LHCN-M2 (cell line): ENCODE data around the gene GRIK2. TPM values are rescaled to one million over a fixed set of nuclear protein-coding genes. Genes with fewer than 3 reads are reported as not detected.
"Not testable (repeated sequence)": the region's sequence is repeated elsewhere in the genome, so short reads cannot be mapped to it uniquely, and the experiment has no call there.

ENCODE experiments used
- DNase-seq: peaks from one replicate; pipeline ENCODE4 v3.0.0-alpha.2; 2012; ENCODE audit warnings: low read depth
- total RNA-seq: library from RNA; depleted of rRNA; stranded (reverse); fragments of >200 nt; gene quantifications from 2 replicates; pipeline ENCODE4 v1.2.3, GENCODE V29; 2014

GRIK2 gene
- total RNA-seq, 1 experiment from 2014 or later: 2.9 TPM

DNA sequence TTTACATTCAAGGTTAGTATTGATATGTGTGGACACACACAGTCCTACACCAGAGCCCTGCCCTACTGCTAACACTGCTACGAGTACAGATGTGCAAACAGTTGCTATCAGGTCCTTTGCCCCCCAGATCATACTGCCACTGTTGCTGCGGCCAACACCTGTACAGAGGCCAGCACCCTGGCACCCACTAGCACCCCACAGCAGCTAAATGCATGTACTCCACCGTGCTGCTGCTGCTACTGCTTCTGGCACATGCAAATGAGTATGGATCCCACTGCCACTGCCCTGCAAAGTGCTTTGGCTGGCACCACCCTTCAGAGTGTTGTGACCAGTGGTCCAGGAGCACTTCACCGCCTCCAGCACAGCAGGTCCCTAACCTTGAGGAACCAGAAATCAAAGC lies 621.9 kb downstream of the GRIK2 start:
- no peak for DNase-seq

DNA sequence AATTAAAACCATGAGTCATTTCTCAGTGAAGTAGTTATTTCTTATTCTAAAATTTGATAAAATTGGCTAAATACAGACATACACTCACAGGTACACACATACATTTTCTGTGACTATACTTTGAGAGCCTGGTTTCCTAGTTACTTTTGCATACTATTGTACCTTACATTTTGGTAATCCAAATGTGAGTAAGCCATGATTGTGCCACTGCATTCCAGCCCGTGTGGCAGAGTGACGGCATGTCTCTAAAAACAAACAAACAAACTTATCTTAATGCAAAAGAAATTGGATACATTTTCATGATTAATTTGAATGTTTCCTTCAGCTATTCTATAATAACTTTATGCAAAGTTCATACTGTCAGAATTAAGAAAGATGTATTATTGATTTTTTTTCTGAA lies 628.8 kb downstream of the GRIK2 start:
- no peak for DNase-seq

DNA sequence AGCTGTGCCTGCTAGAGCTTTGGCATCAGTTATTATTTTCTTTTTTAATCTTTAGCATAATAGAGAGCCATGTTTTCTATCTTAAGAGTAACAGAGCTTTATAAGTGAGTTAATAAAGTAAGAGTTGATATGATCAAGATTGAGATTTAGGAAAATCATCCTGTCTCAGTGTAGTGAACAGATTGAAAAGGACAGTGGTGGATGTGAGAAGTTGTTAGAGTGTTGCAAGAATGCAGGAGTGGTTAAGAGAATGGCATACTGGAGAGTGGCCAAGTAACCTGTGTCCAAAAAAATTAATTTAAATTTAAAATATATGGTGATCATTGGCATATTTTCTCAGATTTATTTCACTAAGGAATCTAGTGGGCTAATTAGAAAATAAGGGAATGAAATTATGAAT lies 629.3 kb downstream of the GRIK2 start:
- DNase-seq: no peak

DNA sequence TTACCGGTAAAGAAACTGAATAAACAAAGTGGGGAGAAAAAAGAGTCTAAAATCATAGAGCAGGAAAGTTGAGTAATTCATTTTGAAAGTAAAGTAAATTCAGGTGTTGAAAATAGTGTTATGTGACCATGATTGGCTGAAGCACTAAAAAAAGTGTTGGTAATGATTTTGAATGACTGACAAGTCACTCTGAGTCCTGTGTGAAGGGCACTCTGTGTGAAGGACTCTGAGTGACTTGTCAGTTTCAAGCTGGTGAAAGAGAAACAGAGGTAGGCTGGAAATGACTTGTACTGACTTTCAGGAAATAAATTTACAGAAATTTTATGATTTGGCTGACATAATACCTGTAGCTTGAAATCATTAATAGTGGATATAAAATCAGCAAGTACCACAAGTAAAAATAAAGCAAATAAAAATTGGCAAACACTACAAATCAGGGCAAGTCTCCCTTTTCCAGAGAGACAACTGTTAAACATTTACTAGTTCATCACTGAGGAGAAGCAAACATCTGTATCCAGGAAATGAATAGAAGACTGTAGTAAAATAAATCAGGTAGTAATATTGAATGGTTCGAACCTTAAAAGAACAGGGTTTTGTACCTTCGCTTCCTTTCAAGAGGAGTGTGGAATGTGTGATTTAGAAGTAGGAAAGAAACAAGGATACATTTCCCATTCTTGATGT lies 630.6 kb downstream of the GRIK2 start:
- DNase-seq: no peak

DNA sequence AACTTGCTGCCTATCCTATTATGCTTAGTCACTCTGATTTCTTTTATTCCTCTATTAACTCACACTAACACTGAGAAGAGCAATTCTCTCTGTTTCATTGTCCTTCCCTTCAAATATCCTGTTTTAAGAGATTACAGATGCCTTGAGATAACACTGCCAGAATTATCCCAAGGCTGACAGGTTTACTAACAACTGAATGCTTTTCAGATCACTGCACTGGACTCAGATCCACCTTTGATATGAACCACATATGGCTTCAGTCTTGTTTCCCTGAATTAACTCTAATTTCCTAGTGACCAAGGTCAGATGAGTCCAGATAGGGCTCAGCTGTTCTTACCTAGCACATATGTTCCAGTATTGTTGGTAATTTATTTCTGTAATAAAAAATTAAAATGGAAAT lies 633.1 kb downstream of the GRIK2 start:
- DNase-seq: peak; percentile 0

DNA sequence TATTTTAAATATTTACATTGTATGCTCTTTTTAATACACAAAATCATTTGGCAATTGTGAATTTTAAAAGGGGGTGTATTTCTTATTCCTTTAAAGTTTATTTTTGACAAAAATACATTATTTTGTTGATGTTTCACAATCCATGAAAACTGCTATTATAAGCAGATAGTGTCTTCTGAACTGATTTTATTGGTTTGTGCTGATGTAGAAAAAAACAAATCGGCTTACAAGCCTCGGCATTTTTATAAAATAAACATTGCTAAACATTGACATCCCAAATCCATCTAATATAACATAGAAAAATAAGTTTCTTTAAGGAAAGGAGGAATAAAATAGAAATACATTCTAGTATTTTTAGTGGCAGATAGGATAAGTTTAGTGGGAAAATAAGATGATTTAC lies 634.7 kb downstream of the GRIK2 start:
- DNase-seq: no peak

DNA sequence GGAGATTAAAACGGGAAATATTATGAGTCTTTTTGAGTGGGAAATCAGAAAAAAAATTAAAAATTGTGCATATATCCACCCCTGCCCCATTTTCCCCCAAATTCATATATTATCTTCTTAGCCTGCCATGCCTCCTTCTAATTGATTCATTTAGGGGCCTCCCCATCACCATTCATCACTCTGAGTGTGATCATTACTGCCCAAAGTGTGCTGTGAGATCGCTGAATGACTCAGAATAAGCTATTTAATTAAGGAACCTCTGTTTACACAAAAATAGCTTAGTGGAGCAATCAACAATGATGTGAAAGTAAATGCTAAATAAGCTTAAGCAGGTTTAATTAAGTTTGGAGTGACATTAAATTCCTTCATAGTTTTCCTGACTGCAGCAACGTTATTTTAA lies 645.5 kb downstream of the GRIK2 start:
- DNase-seq: no peak

DNA sequence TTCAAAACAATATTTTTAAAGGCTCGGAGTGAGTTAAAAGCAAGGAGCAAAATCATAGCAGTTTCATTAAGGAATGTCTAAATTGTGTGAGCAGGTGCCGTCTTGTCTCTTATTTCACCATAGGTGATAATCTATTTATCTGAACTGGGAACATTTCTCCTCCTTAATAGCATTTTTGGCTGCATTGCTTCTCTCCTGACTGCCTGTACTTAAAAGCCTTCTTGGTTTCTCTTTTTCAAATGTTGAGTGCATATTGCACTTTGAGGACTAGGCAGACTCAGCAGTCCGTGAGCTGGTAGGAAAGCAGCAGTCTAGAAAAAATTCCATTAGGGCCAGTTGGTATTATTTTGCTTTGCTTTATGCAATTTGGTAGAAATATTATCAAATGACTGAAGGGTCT lies 645.9 kb downstream of the GRIK2 start:
- DNase-seq: no peak

DNA sequence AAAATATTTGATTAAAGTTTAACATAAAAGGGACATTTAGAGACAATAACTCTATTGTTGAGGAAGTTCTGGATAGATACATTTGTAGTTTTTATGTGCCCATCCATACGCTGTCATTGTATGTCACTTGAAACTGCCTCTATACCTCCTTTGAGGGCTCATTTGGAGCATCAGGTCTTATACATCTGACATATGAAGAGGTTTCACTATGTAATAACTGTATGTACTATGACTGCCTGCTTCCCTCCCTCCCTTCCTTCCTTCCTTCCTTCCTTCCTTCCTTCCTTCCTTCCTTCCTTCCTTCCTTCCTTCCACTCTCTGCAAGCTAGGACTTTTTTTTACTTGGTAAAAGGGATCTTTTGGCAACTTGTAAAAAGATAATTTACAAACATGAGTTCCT lies 657.5 kb downstream of the GRIK2 start:
- no peak for DNase-seq

DNA sequence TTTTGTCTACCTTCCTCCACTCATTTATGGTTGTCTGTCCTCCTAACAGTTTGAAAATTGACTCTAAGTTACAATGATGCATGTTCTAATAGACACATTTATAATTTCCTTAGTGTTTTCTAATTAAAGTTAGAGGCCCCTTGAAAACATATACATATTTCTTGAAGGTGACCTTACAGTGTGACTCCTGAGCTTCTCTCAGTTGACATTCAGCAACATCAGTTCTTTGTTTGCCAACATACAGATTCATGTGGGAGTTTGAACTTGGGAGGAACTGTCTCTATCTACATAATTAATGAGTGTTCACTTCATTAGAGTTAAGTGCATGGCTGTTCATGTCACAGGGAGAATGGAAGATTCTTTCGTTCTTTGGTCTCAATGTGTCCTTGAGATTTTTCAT lies 658.2 kb downstream of the GRIK2 start:
- no peak for DNase-seq

DNA sequence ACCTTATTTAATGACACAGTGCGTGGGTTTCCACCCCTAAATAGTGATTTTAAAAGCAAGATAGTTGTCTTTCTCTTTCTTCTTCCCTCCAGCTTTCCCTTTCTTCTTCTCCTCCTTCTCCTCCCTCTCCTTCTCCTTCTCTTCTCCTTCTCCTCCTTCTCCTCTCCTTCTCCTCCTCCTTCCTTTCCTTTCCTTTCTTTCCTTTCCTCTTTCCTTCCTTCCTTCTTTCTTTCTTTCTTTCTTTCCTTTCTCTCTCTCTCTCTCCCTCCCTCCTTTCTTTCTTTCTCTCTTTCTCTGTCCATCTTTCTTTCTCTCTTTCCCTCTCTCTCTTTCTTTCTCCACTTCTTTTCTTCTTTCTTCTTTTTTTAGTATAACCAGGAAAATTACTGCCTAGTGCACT lies 670.6 kb downstream of the GRIK2 start:
- DNase-seq: no peak

DNA sequence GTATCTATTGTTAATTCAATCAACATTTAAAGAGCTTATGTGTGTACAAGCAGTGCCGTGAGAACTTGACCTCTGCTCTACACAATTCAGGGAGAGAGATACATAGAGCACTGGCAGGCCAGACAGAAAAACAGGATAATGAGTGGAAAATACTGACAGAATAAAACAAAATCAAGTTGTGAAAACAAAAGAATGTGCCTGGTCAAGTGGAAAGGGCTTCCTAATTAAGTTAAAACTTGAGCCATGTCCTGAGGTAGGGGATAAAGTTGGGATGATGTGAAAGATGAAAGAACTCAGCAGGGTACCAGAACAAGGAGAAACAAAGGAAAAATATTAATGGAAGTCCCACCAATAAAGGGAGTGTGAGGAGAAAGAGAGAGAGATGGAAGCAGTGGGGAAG lies 672.8 kb downstream of the GRIK2 start:
- no peak for DNase-seq

DNA sequence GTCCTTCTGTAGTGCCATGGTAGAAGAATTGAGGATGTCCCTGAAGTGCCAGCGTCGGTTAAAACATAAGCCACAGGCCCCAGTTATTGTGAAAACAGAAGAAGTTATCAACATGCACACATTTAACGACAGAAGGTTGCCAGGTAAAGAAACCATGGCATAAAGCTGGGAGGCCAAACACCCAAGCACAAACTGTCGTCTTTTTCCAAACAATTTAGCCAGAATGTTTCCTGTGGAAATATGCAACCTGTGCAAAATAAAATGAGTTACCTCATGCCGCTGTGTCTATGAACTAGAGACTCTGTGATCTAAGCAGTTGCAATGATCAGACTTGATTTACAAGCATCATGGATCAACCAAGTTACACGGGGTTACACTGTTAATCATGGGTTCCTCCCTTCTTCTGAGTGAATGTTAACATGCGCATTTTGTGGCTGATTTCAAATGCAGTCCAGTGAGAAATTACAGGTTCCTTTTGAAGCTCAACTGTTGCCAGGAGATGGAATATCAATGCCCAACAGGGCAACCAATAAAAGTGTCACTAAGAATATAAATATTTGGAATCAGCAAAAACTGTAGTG lies 674.9 kb downstream of the GRIK2 start:
- DNase-seq: no peak

DNA sequence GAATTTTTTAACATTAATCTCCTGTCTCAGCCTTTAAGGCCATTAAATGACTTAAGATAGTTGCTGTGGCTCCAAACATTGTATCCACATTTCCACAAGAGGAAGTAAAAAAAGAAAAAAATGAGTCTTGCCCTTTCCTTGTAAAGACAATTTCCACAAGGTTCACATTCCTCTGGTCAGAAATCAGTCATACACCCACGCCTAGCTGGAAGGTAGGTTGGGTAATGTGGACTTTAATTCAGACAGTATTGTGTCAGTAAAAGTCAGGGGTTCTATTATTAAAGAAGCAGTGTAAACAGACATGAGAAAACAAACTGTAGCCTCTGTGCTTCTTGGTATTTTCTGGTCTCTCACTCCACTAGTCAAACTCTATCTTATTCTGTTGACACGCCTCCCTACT lies 682.0 kb downstream of the GRIK2 start:
- DNase-seq: peak; percentile 5

DNA sequence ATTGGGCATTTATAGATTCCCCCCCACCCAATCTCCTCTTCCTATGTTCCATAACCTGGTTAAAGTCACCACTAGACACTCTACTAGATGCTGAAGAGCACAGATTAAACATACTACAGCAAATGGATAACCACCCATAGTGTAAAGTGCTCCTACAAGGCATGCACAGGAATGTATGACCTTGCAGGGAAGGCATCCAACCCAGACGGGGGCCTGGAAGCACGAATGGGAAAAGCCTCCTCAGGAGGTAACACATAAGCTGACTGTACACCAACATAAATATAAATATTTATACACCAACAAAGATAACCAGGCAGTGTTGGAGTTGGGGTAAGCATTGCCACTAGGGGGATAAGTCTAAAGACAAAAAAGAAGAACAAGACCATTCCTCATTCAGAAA lies 691.7 kb downstream of the GRIK2 start:
- DNase-seq: no peak

DNA sequence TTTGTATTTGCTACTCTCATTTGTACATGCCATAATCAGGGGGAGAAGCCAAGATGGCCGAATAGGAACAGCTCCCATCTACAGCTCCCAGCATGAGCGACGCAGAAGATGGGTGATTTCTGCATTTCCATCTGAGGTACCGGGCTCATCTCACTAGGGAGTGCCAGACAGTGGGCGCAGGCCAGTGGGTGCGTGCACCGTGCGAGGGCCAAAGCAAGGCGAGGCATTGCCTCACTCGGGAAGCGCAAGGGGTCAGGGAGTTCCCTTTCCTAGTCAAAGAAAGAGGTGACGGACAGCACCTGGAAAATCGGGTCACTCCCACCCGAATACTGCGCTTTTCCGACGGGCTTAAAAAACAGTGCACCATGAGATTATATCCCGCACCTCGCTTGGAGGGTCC lies 694.7 kb downstream of the GRIK2 start:
- not testable (repeated sequence) for DNase-seq

DNA sequence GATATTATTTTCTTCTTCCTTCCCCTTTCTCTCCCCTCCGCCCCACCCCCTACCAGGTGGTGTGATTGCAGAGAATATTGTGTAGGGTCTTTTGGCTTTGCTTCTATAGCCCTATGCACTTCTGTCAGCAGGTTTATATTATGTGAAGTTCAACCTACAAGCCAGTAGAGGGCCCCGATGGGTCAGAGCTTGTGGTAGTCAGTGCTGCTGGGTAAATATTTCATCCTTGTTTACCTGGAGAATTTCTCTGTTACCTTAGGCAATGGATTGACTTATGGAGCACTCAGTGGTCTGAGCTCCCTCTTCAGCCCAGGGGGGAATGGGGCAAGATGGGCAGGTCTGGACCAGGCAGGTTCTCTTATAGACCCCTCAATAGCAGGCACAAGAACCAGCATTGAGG lies 720.9 kb downstream of the GRIK2 start:
- DNase-seq: peak; percentile 1

DNA sequence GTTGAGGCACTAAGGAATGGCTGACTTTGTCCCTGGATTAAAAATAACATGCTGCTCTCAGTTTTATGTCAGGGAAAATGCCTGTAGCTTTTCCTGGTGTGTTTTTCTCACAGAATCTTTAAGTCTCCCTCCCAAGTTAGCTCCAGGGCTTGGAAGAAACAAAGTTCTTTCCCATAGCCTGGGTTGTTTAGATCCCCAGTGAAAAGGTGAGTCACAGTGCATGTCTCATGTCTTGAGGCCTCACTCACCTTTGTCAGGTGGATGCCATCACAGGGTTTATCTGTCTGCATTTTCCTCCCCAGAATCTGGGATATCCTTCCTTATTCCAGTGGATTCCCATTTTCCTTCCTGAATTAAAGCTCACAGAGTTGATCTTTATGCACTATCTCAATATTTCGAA lies 722.4 kb downstream of the GRIK2 start:
- no peak for DNase-seq

DNA sequence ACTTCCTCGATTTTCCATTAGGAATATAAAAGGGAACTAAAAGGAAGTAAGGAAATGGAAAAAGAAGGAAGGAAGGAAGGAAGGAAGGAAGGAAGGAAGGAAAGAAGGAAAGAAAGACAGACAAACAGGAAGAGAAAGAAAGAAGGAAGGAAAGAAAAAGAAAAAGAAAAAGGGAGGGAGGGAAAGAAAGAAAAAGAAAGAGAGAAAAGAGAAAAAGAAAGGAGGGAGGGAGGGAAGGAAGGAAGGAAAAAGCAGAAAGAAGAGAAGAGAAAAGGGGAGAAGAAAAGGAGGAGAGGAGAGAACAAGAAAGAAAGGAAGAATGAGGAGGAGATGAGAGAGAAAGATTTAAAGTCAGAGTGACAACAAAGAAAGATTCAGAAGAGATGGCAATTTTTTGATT lies 724.5 kb downstream of the GRIK2 start:
- DNase-seq: no peak
